GM23338 (cell line): Measurements from ENCODE around the gene COL4A2. TPM values are rescaled to one million over a fixed set of nuclear protein-coding genes. Genes with fewer than 3 reads are reported as not detected.

ENCODE experiments used
- ATAC-seq: fragments of 200-7000 bp; cut with Tn5 transposase; 3 replicates; pipeline ENCODE4 v1.9.1; 2020
- DNase-seq: peaks from one replicate; pipeline ENCODE4 v3.0.0-alpha.2; 2015; ENCODE audit warnings: low spot score
- H2AFZ ChIP-seq: fragments of 200-600 bp; sonication (generic); 2 replicates; pipeline ENCODE4 v1.8.0; 2016; ENCODE audit warnings: antibody characterized with exemption, mild to moderate bottlenecking, moderate library complexity
- H3F3A ChIP-seq: fragments of 200-600 bp; sonication (generic); replicated peaks from 2 replicates; pipeline ENCODE4 v1.8.0; 2017; ENCODE audit warnings: antibody characterized with exemption, mixed run types, low read depth
- H3K27ac ChIP-seq: fragments of 200-600 bp; sonication (generic); 2 replicates; pipeline ENCODE4 v1.6.1; 2016; ENCODE audit warnings: low read depth
- H3K27me3 ChIP-seq: fragments of 200-600 bp; sonication (generic); 2 replicates; pipeline ENCODE4 v1.8.0; 2016; ENCODE audit warnings: mild to moderate bottlenecking, mixed run types, moderate library complexity; ENCODE audit not compliant: insufficient read depth
- H3K36me3 ChIP-seq: fragments of 200-600 bp; sonication (generic); 2 replicates; pipeline ENCODE4 v1.8.0; 2016; ENCODE audit warnings: mild to moderate bottlenecking; ENCODE audit not compliant: insufficient read depth
- H3K4me1 ChIP-seq: fragments of 200-600 bp; sonication (generic); 2 replicates; pipeline ENCODE4 v1.8.0; 2016; ENCODE audit warnings: mild to moderate bottlenecking, moderate library complexity; ENCODE audit not compliant: insufficient read depth
- H3K4me2 ChIP-seq: fragments of 200-600 bp; sonication (generic); 2 replicates; pipeline ENCODE4 v1.7.1; 2017; ENCODE audit warnings: mixed run types
- H3K4me3 ChIP-seq: fragments of 200-600 bp; sonication (generic); 2 replicates; pipeline ENCODE4 v1.6.1; 2016; ENCODE audit warnings: mixed run types
- H3K79me2 ChIP-seq: fragments of 200-600 bp; sonication (generic); replicated peaks from 2 replicates; pipeline ENCODE4 v1.8.0; 2017; ENCODE audit warnings: mild to moderate bottlenecking; ENCODE audit not compliant: insufficient read depth
- H3K9me2 ChIP-seq: fragments of 200-600 bp; sonication (generic); 2 replicates; pipeline ENCODE4 v1.8.0; 2017; ENCODE audit not compliant: insufficient read depth
- H4K20me1 ChIP-seq: fragments of 200-600 bp; sonication (generic); replicated peaks from 2 replicates; pipeline ENCODE4 v1.8.0; 2017; ENCODE audit warnings: mild to moderate bottlenecking; ENCODE audit not compliant: insufficient read depth
- H3K27ac Mint-ChIP-seq: 2 replicates; pipeline ENCODE4 v1.8.0; 2020; ENCODE audit warnings: inconsistent platforms, mild to moderate bottlenecking, moderate library complexity, mixed read lengths
- H3K27me3 Mint-ChIP-seq: 3 replicates; pipeline ENCODE4 v1.8.0; 2022; ENCODE audit warnings: low read depth, mild to moderate bottlenecking, moderate library complexity, mixed read lengths, inconsistent platforms; ENCODE audit not compliant: insufficient read depth, poor library complexity
- H3K36me3 Mint-ChIP-seq: 3 replicates; pipeline ENCODE4 v1.8.0; 2021; ENCODE audit warnings: low read depth, mild to moderate bottlenecking, inconsistent platforms, moderate library complexity, mixed read lengths
- H3K4me1 Mint-ChIP-seq: 3 replicates; pipeline ENCODE4 v1.8.0; 2020; ENCODE audit warnings: mild to moderate bottlenecking, inconsistent platforms, mixed read lengths
- H3K4me3 Mint-ChIP-seq: 3 replicates; pipeline ENCODE4 v1.8.0; 2021; ENCODE audit warnings: moderate library complexity, mild to moderate bottlenecking, inconsistent platforms, mixed read lengths
- H3K9me3 Mint-ChIP-seq: 3 replicates; pipeline ENCODE4 v1.8.0; 2020; ENCODE audit warnings: moderate library complexity, mild to moderate bottlenecking, inconsistent platforms, mixed read lengths
- CREB1 ChIP-seq: fragments of 250-450 bp; sonication (Bioruptor Pico); IDR thresholded peaks from 2 replicates; pipeline ENCODE4 v1.5.0; 2020; ENCODE audit warnings: low read depth, mild to moderate bottlenecking, moderate library complexity
- CTCF ChIP-seq, 2 experiments: fragments of 200-600 bp in 1 of 2; sonication (generic) in 1 of 2; conservative IDR thresholded peaks; 2 replicates each; pipeline versions ENCODE4 v1.5.1 to v1.6.1; 2016 to 2017; ENCODE audit warnings: antibody characterized with exemption in 2 of 2, low read depth in 2 of 2, mild to moderate bottlenecking in 2 of 2, moderate library complexity in 1 of 2
- ETS1 ChIP-seq: IDR thresholded peaks from 2 replicates; pipeline ENCODE4 v1.6.1; 2016; ENCODE audit warnings: antibody characterized with exemption
- EZH2 ChIP-seq: fragments of 200-600 bp; sonication (generic); IDR thresholded peaks from one replicate; pipeline ENCODE4 v1.8.0; 2017; ENCODE audit warnings: antibody characterized with exemption, mild to moderate bottlenecking, low read depth; ENCODE audit not compliant: unreplicated experiment
- EZH2phosphoT487 ChIP-seq: fragments of 200-600 bp; sonication (generic); IDR thresholded peaks from one replicate; pipeline ENCODE4 v1.8.1; 2018; ENCODE audit warnings: antibody characterized with exemption; ENCODE audit not compliant: unreplicated experiment
- NANOG ChIP-seq: IDR thresholded peaks from 2 replicates; pipeline ENCODE4 v1.6.1; 2016; ENCODE audit warnings: antibody characterized with exemption, borderline replicate concordance
- POLR2AphosphoS5 ChIP-seq: IDR thresholded peaks from 2 replicates; pipeline ENCODE4 v1.6.1; 2016; ENCODE audit warnings: antibody characterized with exemption, low read depth
- STAT1 ChIP-seq: IDR thresholded peaks from one replicate; pipeline ENCODE4 v1.6.1; 2016; ENCODE audit warnings: antibody characterized with exemption; ENCODE audit not compliant: unreplicated experiment
- ZNF331 ChIP-seq: fragments of 250-450 bp; sonication (Bioruptor Pico); IDR thresholded peaks from 2 replicates; pipeline ENCODE4 v1.5.0; 2020; ENCODE audit warnings: low read depth, mild to moderate bottlenecking, moderate library complexity
- ZNF462 ChIP-seq: fragments of 250-450 bp; sonication (Bioruptor Pico); IDR thresholded peaks from 2 replicates; pipeline ENCODE4 v1.5.0; 2020; ENCODE audit warnings: mild to moderate bottlenecking, moderate library complexity
- polyA plus RNA-seq: library from polyadenylated mRNA; unstranded; fragments of >200 nt; fragmentation: Nextera tagmentation; extraction: Ambion mirVana; gene quantifications from 2 replicates; pipeline ENCODE4 v1.2.1, GENCODE V29; 2016
- total RNA-seq: library from RNA; depleted of rRNA; stranded (reverse); fragments of >200 nt; shearing (Covaris generic); gene quantifications from 2 replicates; pipeline ENCODE4 v1.2.3, GENCODE V29; 2014

COL4A2 gene
- total and polyA plus RNA-seq, 2 experiments from 2014 or later, result 37.4 to 131 TPM

GRCh38 chr13:110269509-110270185 is 37.4 kb upstream of the COL4A2 start:
- Histone ChIP-seq H3F3A (no peaks in the 10 kb centered on the region), H3K79me2 (peaks cover 40% of the 10 kb centered on the region), H3K9me2 (no peaks in the 10 kb centered on the region), H3K4me2 (no peak overlapping the region), H3K27ac (no peak overlapping the region), H3K36me3 (no peaks in the 10 kb centered on the region), H4K20me1 (peaks cover 7% of the 10 kb centered on the region), H3K27me3 (no peaks in the 10 kb centered on the region), H2AFZ (no peak overlapping the region), H3K4me1 (peaks cover 28% of the 10 kb centered on the region), H3K4me3 (no peak overlapping the region)
- peaks cover 2% of the 10 kb centered on the region for H3K27me3 Mint-ChIP-seq
- ATAC-seq, result no peak
- DNase-seq, result no peak
- peaks cover 60% of the 10 kb centered on the region for H3K4me1 Mint-ChIP-seq
- no peaks in the 10 kb centered on the region for H3K9me3 Mint-ChIP-seq
- H3K36me3 Mint-ChIP-seq, result no peaks in the 10 kb centered on the region
- TF ChIP-seq ZNF331 (CRISPR knock-in tag) (no peak), POLR2AphosphoS5 (no peak), ETS1 (no peak), ZNF462 (CRISPR knock-in tag) (no peak), CREB1 (CRISPR knock-in tag) (no peak), CTCF (conservative IDR thresholded peaks at IDR 0.05; ENCODE audit: low read depth in 2 of 2) (no peak), NANOG (no peak), EZH2 (no peak), STAT1 (no peak), EZH2phosphoT487 (no peak)
- no peak overlapping the region for H3K4me3 Mint-ChIP-seq
- no peak overlapping the region for H3K27ac Mint-ChIP-seq
